HG03460 (cell line): Measurements from ENCODE around the gene TSLP.

Source experiments
- ATAC-seq: cut with Tn5 transposase; IDR thresholded peaks from one replicate; pipeline ENCODE4 v1.9.1; 2021; ENCODE audit not compliant: unreplicated experiment

TSLP gene

GRCh38 chr5:111095982-111096381 lies 24.5 kb downstream of the TSLP start:
- ATAC-seq: no peak

- no peak for ATAC-seq
Measured at GRCh38 chr5:111099058-111099778, 27.7 kb downstream of the TSLP start.

GRCh38 chr5:111106320-111106948 lies 34.9 kb downstream of the TSLP start:
- no peak for ATAC-seq

GRCh38 chr5:111107371-111107770 lies 35.9 kb downstream of the TSLP start:
- ATAC-seq: no peak

GRCh38 chr5:111111956-111112355 lies 40.4 kb downstream of the TSLP start:
- no peak for ATAC-seq

GRCh38 chr5:111113678-111114077 lies 42.2 kb downstream of the TSLP start:
- ATAC-seq: no peak

- no peak for ATAC-seq
Measured at GRCh38 chr5:111115229-111115628, 43.7 kb downstream of the TSLP start.

- no peak for ATAC-seq
Measured at GRCh38 chr5:111116550-111116949, 45.0 kb downstream of the TSLP start.

- ATAC-seq: no peak
Measured at GRCh38 chr5:111117136-111117535, 45.6 kb downstream of the TSLP start.

GRCh38 chr5:111119221-111119620 lies 47.7 kb downstream of the TSLP start:
- ATAC-seq: no peak

GRCh38 chr5:111119856-111120255 lies 48.3 kb downstream of the TSLP start:
- ATAC-seq: no peak

GRCh38 chr5:111120911-111121310 lies 49.4 kb downstream of the TSLP start:
- no peak for ATAC-seq

GRCh38 chr5:111121926-111122325 lies 50.4 kb downstream of the TSLP start:
- ATAC-seq: no peak

- no peak for ATAC-seq
Measured at GRCh38 chr5:111122398-111122797, 50.9 kb downstream of the TSLP start.

GRCh38 chr5:111124793-111125192 lies 53.3 kb downstream of the TSLP start:
- ATAC-seq: no peak

GRCh38 chr5:111126896-111127295 lies 55.4 kb downstream of the TSLP start:
- no peak for ATAC-seq
